NCI-H82 treated with DMSO at 0.1 percent for 48 hours (cell line): Measurements from ENCODE around the gene HSBP1L1.

ENCODE experiments used
- DNase-seq: peaks from one replicate; lab custom pipeline; 2025; ENCODE audit not compliant: unreplicated experiment; lab: John Stamatoyannopoulos, UW

Gene HSBP1L1

DNA sequence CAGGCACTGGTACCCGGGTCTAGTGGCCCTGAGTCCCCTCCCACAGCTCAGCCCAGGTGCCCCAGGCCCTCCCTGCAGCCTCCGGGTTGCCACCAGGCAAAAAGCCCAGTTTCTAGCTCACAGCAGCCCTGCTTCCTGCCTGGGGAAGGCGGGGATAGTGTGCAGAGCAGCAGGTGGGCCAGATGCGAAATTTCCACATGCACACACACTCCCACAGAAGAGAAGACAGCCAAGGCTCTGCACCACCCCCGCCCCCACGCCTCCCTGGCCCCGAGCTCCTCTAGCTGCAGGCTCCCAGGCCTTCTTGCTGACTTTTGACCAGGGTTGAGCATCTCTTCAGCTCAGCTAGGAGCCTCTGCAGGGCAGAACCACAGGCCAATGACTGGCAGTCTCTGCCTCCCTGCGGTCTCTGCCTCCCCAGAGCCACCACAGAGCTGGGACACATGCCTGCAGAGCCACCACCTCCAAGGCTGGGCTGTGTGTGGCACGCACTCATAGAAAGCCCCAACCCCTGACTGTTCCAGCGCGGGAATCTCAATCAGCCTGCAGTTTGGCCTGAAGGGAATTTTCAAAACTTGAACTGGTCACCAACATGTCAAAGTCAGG, 20.2 kb upstream of the HSBP1L1 start:
- DNase-seq: no peak

GRCh38 chr18:79944746-79945117, 19.7 kb upstream of the HSBP1L1 start:
- DNase-seq: no peak

- no peak for DNase-seq
These were observed 19.1 kb upstream of the HSBP1L1 start for GRCh38 chr18:79945118-79946042.

GRCh38 chr18:79947054-79947755, 17.2 kb upstream of the HSBP1L1 start:
- no peak for DNase-seq

GRCh38 chr18:79947881-79948610, 16.4 kb upstream of the HSBP1L1 start:
- DNase-seq: no peak

DNA sequence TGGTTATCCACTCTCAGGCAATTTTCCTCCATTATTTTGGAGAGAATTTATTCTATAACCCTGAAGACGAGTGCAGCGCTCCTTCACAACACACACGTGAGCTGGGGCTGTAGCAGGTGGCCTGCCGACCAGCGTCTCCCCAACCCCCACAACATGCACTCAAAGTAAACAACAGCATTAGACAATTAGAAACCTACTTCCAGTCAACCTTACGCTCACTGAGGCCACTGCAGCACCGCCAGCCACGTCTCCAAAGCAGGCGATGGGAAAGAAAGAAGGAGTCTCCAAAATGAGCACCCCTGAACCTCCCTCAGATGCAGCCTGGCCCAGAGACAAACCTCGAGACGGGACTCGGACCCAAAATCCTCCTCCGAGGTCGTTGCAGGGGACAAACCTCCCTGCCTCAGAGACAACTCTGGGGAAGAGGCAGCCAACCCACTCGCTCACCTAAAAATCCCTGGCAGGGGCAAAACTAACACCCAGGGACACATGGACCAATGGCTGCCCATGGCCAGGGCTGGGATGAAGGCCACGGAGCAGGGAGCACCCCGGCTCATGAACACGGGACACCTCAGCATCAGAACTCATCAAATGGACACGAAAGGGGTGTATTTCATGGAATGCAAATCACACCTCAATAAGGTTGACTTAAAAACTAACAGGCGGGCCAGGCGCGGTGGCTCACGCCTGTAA, 15.6 kb upstream of the HSBP1L1 start:
- no peak for DNase-seq

DNA sequence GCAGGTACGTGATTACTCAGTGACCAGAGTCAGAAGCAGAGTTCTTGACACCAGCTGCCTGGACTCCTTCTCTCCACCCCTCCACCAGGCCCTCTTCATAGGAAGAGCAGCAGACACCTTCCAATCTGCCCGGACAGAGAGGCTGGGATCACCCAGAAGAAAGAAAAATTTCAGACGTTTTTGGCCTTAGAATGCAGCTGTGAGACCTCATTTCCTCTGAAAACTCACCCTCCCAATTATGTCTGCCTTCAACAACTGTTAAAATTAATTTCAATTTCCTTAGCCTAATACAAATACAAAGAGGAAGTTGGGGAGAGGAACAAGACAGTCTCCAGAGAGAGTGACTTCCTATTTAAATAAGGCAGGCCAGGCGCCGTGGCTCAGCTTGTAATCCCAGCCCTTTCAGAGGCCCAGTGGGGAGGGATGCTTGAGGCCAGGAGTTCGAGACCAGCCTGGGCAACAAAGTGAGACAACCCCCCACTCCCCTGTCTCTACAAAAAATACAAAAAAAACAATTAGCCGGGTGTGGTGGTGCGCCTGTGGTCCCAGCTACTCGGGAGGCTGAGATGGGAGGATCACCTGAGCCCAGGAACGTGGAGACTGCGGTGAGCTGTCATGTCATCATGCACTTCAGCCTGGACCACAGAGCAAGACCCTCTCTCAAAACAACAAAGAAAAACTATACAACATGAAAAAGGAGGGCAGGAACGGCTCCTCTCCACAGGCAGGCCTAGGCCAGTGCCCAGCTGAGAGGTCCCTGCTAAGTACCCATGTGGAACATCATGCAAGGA, 14.6 kb upstream of the HSBP1L1 start:
- DNase-seq: no peak

DNA sequence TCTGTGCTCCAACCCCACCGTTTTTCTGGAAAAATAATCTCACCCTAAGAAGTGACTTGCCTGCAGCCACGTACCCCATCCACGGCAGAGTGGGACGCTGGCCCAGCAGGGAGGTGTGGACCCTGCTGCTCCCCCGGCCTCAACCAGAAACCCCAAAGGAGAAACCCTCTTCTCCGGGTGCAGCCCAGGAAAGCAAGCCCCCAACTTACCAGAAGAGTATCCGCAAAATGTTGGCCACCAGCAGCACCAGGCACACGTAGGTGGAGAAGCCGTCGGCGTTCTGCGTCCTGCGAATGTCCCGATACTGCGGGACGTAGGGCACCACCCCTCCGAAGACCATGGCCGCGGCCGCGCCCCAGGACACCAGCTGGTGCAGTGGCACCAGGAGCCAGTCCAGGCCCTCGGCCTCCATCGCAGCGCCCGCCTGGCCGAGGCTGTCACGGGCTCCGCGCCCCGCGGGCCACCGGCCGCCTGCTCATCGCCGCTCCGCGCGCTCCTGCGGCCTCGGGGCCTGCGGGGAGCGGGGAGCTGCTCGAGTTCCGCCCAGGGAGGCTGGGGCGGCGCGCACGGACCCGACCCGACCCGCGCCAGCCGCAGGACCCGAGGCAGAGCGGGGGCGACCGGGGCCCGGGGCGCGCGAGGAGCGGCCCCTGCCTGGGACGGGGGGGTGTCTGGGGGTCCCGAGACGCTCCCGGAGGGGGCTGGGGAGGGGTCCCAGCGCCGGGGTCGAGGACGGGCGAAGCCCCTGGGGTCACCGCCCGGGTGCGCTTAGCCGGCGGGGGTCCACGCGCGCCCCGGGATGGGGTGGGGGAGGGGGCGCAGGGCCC, 13.7 kb upstream of the HSBP1L1 start:
- DNase-seq: no peak

DNA sequence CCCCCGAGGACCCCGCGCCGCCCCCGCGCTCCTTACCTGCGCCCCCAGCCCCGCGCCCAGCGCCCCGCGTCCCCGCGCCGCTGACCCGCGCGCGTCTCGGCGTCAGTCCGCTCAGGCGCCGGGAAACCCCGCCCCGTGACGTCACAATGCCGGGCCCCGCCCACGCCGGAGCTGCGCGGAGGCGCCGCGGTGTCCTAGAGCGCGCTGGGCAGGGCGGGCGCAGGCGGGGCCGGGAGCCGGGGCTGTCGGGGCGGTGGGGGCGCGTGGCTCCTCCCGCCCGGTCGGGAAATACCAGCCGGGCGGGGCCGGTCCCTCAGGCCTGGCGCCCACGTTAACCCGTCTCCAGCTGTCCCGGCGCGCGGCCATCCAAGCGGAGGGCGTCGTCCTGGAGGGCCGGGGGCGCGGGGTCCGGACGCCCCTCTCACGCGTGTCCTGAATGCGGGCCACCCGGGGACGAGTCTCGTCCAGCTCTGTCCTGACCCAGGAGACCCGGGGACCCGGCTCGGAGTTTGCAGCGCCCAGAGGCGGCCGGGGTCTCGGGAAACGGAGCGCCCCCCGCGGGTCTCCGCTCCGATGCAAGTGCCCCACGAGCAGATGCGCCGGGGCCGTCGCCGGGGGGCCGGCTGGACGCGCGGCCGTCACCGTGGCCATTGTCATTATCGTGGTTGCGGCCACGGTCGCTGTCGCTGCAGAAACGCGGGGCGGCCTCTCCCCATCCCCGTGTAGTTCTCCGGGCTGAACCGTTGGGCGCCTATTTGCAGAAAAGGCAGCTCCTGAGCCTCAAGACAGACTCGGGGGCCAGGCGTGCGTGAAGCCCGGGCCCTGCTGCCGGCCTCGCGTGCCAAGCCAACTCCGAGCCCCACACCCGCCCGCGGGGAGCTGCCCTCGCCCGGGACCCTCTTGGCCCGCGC, 12.6 kb upstream of the HSBP1L1 start, which contains the start of gene SLC66A2:
Gene SLC66A2, minus strand, starts transcription at position 109 of the 911 bp plus-strand sequence. CDS start 727 bp downstream, outside the sequence.
- peak; percentile 55 for DNase-seq

GRCh38 chr18:79952456-79952995, 11.9 kb upstream of the HSBP1L1 start:
- no peak for DNase-seq

DNA sequence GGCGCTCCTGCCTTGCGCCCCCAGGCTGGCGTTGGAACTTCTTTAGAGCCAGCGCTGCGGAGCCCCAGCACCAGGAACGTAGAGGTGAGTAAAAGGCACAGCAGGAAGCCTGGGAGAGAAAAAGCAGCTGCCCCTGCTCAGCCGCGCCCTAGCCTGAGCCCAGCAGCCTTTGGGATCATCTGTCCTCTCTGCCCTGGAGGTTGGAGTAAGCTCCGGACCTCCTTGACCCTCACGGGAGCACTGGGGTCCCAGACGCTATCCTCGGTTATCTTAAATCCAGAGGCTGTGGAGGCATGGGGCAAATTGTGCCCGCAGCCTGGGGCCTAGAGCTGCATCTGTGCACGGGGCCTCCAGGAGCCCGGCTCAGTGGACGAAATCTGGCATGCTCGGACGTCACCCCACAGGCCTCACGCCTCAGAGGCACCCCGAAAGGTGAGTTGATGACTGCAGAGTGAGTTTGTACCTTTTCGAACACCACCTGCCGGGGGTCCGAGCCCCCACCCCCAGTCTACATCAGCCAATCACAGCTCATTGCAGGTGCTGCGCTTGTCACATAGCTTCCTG, 11.4 kb upstream of the HSBP1L1 start:
- DNase-seq: no peak

DNA sequence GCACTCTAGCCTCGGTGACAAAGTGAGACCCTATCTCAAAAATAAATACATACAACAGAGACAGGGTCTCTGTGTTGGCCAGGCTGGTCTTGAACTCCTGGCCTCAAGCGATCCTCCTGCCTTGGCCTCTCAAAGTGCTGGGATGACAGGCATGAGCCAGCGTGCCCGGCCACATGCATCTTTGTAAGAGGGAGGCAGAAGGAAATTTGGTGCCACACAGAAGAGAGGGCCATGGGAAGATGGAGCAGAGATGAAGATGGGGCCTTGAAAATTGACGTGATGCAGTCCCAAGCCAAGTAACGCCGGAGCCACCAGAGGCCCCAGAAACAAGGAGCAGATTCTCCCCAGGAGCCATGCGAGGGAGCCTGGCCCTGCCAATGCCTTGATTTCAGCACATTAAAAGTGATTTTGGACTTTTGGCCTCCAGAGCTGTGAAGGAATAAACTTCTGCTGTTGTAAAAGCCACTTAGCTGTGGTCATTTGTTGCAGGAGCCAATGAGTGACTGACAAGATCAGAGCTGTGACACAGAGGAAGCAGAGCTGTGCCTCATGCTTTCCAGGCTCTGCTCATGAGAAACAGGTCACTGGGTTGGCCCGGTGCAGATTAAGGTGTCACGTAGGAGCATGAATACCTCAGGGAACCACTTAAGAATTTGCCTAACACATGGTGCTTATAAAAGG, 10.3 kb upstream of the HSBP1L1 start:
- no peak for DNase-seq

GRCh38 chr18:79954791-79955190, 9.7 kb upstream of the HSBP1L1 start:
- no peak for DNase-seq

GRCh38 chr18:79955302-79956075, 9.0 kb upstream of the HSBP1L1 start:
- DNase-seq: no peak

GRCh38 chr18:79956276-79956675, 8.2 kb upstream of the HSBP1L1 start:
- DNase-seq: no peak

DNA sequence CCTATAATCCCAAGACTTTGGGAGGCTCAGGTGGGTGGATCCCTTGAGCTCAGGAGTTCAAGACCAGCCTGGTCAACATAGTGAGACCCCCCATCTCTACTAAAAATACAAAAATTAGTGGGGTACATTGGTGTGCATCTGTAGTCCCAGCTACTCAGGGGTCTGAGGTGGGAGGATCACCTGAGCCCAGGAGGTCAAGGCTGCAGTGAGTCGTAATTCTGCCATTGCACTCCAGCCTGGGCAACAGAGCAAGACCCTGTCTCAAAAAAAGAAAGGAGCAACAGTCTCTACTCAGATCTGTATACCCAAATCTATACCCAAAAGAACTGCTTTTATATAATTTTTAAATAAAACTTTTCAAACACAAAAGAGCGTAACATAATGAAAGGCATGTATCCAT, 5.5 kb upstream of the HSBP1L1 start:
- no peak for DNase-seq
